Activated CD4-positive, alpha-beta T cell treated with anti-CD3 and anti-CD28 coated beads, Interleukin-2, Interleukin-6, amounts not matched to agents 100 ng/mL and 50 ng/mL, durations not matched to agents 16 hours and 8 hours (primary cell): ENCODE measurements around the gene SSB.
"Not testable (repeated sequence)": the region's sequence is repeated elsewhere in the genome, so short reads cannot be mapped to it uniquely, and the experiment has no call there.

ENCODE experiments used
- DNase-seq: peaks from one replicate; pipeline ENCODE4 v3.0.0-alpha.2; 2020

SSB gene

GRCh38 chr2:169838743-169839489 is 40.2 kb downstream of the SSB start:
- no peak for DNase-seq

GRCh38 chr2:169839954-169840746 is 41.5 kb downstream of the SSB start:
- no peak for DNase-seq

- DNase-seq: no peak
These were observed 42.1 kb downstream of the SSB start for GRCh38 chr2:169840747-169841142.

- DNase-seq: not testable (repeated sequence)
These were observed 43.0 kb downstream of the SSB start for GRCh38 chr2:169841625-169842024.

GRCh38 chr2:169845016-169845415 is 46.3 kb downstream of the SSB start:
- no peak for DNase-seq

- not testable (repeated sequence) for DNase-seq
These were observed 50.5 kb downstream of the SSB start for GRCh38 chr2:169848959-169849693.

GRCh38 chr2:169849710-169850109 is 51.0 kb downstream of the SSB start:
- no peak for DNase-seq

- DNase-seq: no peak
These were observed 54.5 kb downstream of the SSB start for GRCh38 chr2:169853041-169853668.

- DNase-seq: not testable (repeated sequence)
These were observed 56.9 kb downstream of the SSB start for GRCh38 chr2:169855281-169856258.

GRCh38 chr2:169859423-169859822 is 60.8 kb downstream of the SSB start:
- no peak for DNase-seq

GRCh38 chr2:169860149-169860548 is 61.5 kb downstream of the SSB start:
- DNase-seq: no peak
